GM23338 (cell line): ENCODE measurements around the gene NFAT5. TPM values are rescaled to one million over a fixed set of nuclear protein-coding genes. Genes with fewer than 3 reads are reported as not detected.

Source experiments
- ATAC-seq: fragments of 200-7000 bp; cut with Tn5 transposase; 3 replicates; pipeline ENCODE4 v1.9.1; 2020
- DNase-seq: peaks from one replicate; pipeline ENCODE4 v3.0.0-alpha.2; 2015; ENCODE audit warnings: low spot score
- H2AFZ ChIP-seq: fragments of 200-600 bp; sonication (generic); 2 replicates; pipeline ENCODE4 v1.8.0; 2016; ENCODE audit warnings: antibody characterized with exemption, mild to moderate bottlenecking, moderate library complexity
- H3F3A ChIP-seq: fragments of 200-600 bp; sonication (generic); replicated peaks from 2 replicates; pipeline ENCODE4 v1.8.0; 2017; ENCODE audit warnings: antibody characterized with exemption, mixed run types, low read depth
- H3K27ac ChIP-seq: fragments of 200-600 bp; sonication (generic); 2 replicates; pipeline ENCODE4 v1.6.1; 2016; ENCODE audit warnings: low read depth
- H3K27me3 ChIP-seq: fragments of 200-600 bp; sonication (generic); 2 replicates; pipeline ENCODE4 v1.8.0; 2016; ENCODE audit warnings: mild to moderate bottlenecking, mixed run types, moderate library complexity; ENCODE audit not compliant: insufficient read depth
- H3K36me3 ChIP-seq: fragments of 200-600 bp; sonication (generic); 2 replicates; pipeline ENCODE4 v1.8.0; 2016; ENCODE audit warnings: mild to moderate bottlenecking; ENCODE audit not compliant: insufficient read depth
- H3K4me1 ChIP-seq: fragments of 200-600 bp; sonication (generic); 2 replicates; pipeline ENCODE4 v1.8.0; 2016; ENCODE audit warnings: mild to moderate bottlenecking, moderate library complexity; ENCODE audit not compliant: insufficient read depth
- H3K4me2 ChIP-seq: fragments of 200-600 bp; sonication (generic); 2 replicates; pipeline ENCODE4 v1.7.1; 2017; ENCODE audit warnings: mixed run types
- H3K4me3 ChIP-seq: fragments of 200-600 bp; sonication (generic); 2 replicates; pipeline ENCODE4 v1.6.1; 2016; ENCODE audit warnings: mixed run types
- H3K79me2 ChIP-seq: fragments of 200-600 bp; sonication (generic); replicated peaks from 2 replicates; pipeline ENCODE4 v1.8.0; 2017; ENCODE audit warnings: mild to moderate bottlenecking; ENCODE audit not compliant: insufficient read depth
- H3K9me2 ChIP-seq: fragments of 200-600 bp; sonication (generic); 2 replicates; pipeline ENCODE4 v1.8.0; 2017; ENCODE audit not compliant: insufficient read depth
- H4K20me1 ChIP-seq: fragments of 200-600 bp; sonication (generic); replicated peaks from 2 replicates; pipeline ENCODE4 v1.8.0; 2017; ENCODE audit warnings: mild to moderate bottlenecking; ENCODE audit not compliant: insufficient read depth
- H3K27ac Mint-ChIP-seq: 2 replicates; pipeline ENCODE4 v1.8.0; 2020; ENCODE audit warnings: inconsistent platforms, mild to moderate bottlenecking, moderate library complexity, mixed read lengths
- H3K27me3 Mint-ChIP-seq: 3 replicates; pipeline ENCODE4 v1.8.0; 2022; ENCODE audit warnings: low read depth, mild to moderate bottlenecking, moderate library complexity, mixed read lengths, inconsistent platforms; ENCODE audit not compliant: insufficient read depth, poor library complexity
- H3K36me3 Mint-ChIP-seq: 3 replicates; pipeline ENCODE4 v1.8.0; 2021; ENCODE audit warnings: low read depth, mild to moderate bottlenecking, inconsistent platforms, moderate library complexity, mixed read lengths
- H3K4me1 Mint-ChIP-seq: 3 replicates; pipeline ENCODE4 v1.8.0; 2020; ENCODE audit warnings: mild to moderate bottlenecking, inconsistent platforms, mixed read lengths
- H3K4me3 Mint-ChIP-seq: 3 replicates; pipeline ENCODE4 v1.8.0; 2021; ENCODE audit warnings: moderate library complexity, mild to moderate bottlenecking, inconsistent platforms, mixed read lengths
- H3K9me3 Mint-ChIP-seq: 3 replicates; pipeline ENCODE4 v1.8.0; 2020; ENCODE audit warnings: moderate library complexity, mild to moderate bottlenecking, inconsistent platforms, mixed read lengths
- CREB1 ChIP-seq: fragments of 250-450 bp; sonication (Bioruptor Pico); IDR thresholded peaks from 2 replicates; pipeline ENCODE4 v1.5.0; 2020; ENCODE audit warnings: low read depth, mild to moderate bottlenecking, moderate library complexity
- EZH2 ChIP-seq: fragments of 200-600 bp; sonication (generic); IDR thresholded peaks from one replicate; pipeline ENCODE4 v1.8.0; 2017; ENCODE audit warnings: antibody characterized with exemption, mild to moderate bottlenecking, low read depth; ENCODE audit not compliant: unreplicated experiment
- EZH2phosphoT487 ChIP-seq: fragments of 200-600 bp; sonication (generic); IDR thresholded peaks from one replicate; pipeline ENCODE4 v1.8.1; 2018; ENCODE audit warnings: antibody characterized with exemption; ENCODE audit not compliant: unreplicated experiment
- JUNB ChIP-seq: IDR thresholded peaks from one replicate; pipeline ENCODE4 v1.6.1; 2016; ENCODE audit warnings: antibody characterized with exemption; ENCODE audit not compliant: unreplicated experiment
- NANOG ChIP-seq: IDR thresholded peaks from 2 replicates; pipeline ENCODE4 v1.6.1; 2016; ENCODE audit warnings: antibody characterized with exemption, borderline replicate concordance
- STAT1 ChIP-seq: IDR thresholded peaks from one replicate; pipeline ENCODE4 v1.6.1; 2016; ENCODE audit warnings: antibody characterized with exemption; ENCODE audit not compliant: unreplicated experiment
- ZNF114 ChIP-seq: fragments of 250-450 bp; sonication (Bioruptor Pico); IDR thresholded peaks from 2 replicates; pipeline ENCODE4 v1.5.0; 2020; ENCODE audit warnings: mild to moderate bottlenecking, moderate library complexity
- ZNF331 ChIP-seq: fragments of 250-450 bp; sonication (Bioruptor Pico); IDR thresholded peaks from 2 replicates; pipeline ENCODE4 v1.5.0; 2020; ENCODE audit warnings: low read depth, mild to moderate bottlenecking, moderate library complexity
- polyA plus RNA-seq: library from polyadenylated mRNA; unstranded; fragments of >200 nt; fragmentation: Nextera tagmentation; extraction: Ambion mirVana; gene quantifications from 2 replicates; pipeline ENCODE4 v1.2.1, GENCODE V29; 2016
- total RNA-seq: library from RNA; depleted of rRNA; stranded (reverse); fragments of >200 nt; shearing (Covaris generic); gene quantifications from 2 replicates; pipeline ENCODE4 v1.2.3, GENCODE V29; 2014
- TF ChIP-seq, protein P1 (sequence below): IDR thresholded peaks from 2 replicates; pipeline ENCODE4 v1.6.1; 2016; ENCODE audit warnings: antibody characterized with exemption
- TF ChIP-seq, protein P2 (sequence below): IDR thresholded peaks from one replicate; pipeline ENCODE4 v1.6.1; 2018; ENCODE audit warnings: antibody characterized with exemption; ENCODE audit not compliant: unreplicated experiment
- TF ChIP-seq, protein P3 (sequence below), 2 experiments: fragments of 200-600 bp in 1 of 2; sonication (generic) in 1 of 2; conservative IDR thresholded peaks; 2 replicates each; pipeline versions ENCODE4 v1.5.1 to v1.6.1; 2016 to 2017; ENCODE audit warnings: antibody characterized with exemption in 2 of 2, low read depth in 2 of 2, mild to moderate bottlenecking in 2 of 2, moderate library complexity in 1 of 2

The NFAT5 gene
- total and polyA plus RNA-seq, 2 experiments from 2014 or later = 10.6 to 27.0 TPM

DNA sequence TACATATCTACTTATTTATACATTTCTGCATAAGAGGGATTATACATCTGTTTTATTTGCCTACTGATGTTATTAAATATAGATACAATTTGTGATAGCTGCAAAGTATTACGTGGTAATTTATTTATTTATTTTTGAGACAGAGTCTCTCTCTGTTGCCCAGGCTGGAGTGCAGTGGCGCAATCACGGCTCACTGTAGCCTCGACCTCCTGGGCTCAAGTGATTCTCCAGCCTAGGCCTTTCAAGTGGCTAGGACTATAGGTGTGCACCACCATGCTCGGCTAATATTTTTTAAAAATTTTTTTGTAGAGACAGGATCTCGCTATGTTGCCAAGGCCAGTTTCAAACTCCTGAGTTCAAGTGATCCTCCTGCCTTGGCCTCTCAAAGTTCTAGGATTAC is 35.5 kb downstream of the NFAT5 start:
- H3K27ac ChIP-seq = no peak overlapping the region
- no peak overlapping the region for H3K4me3 ChIP-seq
- no peaks in the 10 kb centered on the region for H3K9me3 Mint-ChIP-seq
- no peaks in the 10 kb centered on the region for H3K36me3 ChIP-seq
- H3K36me3 Mint-ChIP-seq = no peaks in the 10 kb centered on the region
- H3K27me3 Mint-ChIP-seq = peaks cover 2% of the 10 kb centered on the region
- DNase-seq = no peak
- no peak overlapping the region for H2AFZ ChIP-seq
- H3K4me2 ChIP-seq = no peak overlapping the region
- peaks cover 58% of the 10 kb centered on the region for H3K79me2 ChIP-seq
- TF ChIP-seq JUNB (no peak), NANOG (no peak), EZH2phosphoT487 (no peak), ZNF114 (CRISPR knock-in tag) (no peak)
- TF ChIP-seq, protein P1, sequence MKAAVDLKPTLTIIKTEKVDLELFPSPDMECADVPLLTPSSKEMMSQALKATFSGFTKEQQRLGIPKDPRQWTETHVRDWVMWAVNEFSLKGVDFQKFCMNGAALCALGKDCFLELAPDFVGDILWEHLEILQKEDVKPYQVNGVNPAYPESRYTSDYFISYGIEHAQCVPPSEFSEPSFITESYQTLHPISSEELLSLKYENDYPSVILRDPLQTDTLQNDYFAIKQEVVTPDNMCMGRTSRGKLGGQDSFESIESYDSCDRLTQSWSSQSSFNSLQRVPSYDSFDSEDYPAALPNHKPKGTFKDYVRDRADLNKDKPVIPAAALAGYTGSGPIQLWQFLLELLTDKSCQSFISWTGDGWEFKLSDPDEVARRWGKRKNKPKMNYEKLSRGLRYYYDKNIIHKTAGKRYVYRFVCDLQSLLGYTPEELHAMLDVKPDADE = no peak
- TF ChIP-seq, protein P2, sequence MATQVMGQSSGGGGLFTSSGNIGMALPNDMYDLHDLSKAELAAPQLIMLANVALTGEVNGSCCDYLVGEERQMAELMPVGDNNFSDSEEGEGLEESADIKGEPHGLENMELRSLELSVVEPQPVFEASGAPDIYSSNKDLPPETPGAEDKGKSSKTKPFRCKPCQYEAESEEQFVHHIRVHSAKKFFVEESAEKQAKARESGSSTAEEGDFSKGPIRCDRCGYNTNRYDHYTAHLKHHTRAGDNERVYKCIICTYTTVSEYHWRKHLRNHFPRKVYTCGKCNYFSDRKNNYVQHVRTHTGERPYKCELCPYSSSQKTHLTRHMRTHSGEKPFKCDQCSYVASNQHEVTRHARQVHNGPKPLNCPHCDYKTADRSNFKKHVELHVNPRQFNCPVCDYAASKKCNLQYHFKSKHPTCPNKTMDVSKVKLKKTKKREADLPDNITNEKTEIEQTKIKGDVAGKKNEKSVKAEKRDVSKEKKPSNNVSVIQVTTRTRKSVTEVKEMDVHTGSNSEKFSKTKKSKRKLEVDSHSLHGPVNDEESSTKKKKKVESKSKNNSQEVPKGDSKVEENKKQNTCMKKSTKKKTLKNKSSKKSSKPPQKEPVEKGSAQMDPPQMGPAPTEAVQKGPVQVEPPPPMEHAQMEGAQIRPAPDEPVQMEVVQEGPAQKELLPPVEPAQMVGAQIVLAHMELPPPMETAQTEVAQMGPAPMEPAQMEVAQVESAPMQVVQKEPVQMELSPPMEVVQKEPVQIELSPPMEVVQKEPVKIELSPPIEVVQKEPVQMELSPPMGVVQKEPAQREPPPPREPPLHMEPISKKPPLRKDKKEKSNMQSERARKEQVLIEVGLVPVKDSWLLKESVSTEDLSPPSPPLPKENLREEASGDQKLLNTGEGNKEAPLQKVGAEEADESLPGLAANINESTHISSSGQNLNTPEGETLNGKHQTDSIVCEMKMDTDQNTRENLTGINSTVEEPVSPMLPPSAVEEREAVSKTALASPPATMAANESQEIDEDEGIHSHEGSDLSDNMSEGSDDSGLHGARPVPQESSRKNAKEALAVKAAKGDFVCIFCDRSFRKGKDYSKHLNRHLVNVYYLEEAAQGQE = no peak
- TF ChIP-seq, protein P3, sequence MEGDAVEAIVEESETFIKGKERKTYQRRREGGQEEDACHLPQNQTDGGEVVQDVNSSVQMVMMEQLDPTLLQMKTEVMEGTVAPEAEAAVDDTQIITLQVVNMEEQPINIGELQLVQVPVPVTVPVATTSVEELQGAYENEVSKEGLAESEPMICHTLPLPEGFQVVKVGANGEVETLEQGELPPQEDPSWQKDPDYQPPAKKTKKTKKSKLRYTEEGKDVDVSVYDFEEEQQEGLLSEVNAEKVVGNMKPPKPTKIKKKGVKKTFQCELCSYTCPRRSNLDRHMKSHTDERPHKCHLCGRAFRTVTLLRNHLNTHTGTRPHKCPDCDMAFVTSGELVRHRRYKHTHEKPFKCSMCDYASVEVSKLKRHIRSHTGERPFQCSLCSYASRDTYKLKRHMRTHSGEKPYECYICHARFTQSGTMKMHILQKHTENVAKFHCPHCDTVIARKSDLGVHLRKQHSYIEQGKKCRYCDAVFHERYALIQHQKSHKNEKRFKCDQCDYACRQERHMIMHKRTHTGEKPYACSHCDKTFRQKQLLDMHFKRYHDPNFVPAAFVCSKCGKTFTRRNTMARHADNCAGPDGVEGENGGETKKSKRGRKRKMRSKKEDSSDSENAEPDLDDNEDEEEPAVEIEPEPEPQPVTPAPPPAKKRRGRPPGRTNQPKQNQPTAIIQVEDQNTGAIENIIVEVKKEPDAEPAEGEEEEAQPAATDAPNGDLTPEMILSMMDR (conservative IDR thresholded peaks at IDR 0.05; ENCODE audit: low read depth in 2 of 2) = no peak
- H3K4me1 Mint-ChIP-seq = no peaks in the 10 kb centered on the region
- H4K20me1 ChIP-seq = peaks cover 12% of the 10 kb centered on the region; the same call in 1 of the 2 replicates
- no peaks in the 10 kb centered on the region for H3F3A ChIP-seq
- no peaks in the 10 kb centered on the region for H3K27me3 ChIP-seq
- H3K27ac Mint-ChIP-seq = no peak overlapping the region
- H3K4me1 ChIP-seq = no peaks in the 10 kb centered on the region
- no peaks in the 10 kb centered on the region for H3K9me2 ChIP-seq
- no peak overlapping the region for H3K4me3 Mint-ChIP-seq
- ATAC-seq = no peak

DNA sequence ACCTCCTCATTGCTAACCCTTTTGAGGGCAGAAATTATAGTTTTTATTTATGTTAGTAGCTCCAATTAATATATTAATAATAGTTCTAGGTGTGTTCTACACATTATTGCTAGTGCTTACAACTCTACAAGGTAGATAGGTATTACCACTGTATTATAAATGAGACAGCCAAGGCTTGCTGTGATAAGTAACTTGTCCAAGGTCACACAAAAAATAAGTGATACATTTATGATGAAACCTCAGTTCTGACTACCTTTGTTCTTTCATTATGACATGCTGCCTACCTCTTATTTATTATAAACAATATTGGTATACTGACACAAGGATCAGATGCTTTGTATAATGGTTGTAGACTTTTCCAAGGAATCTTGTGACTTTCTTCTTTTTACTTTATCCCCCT is 41.2 kb downstream of the NFAT5 start:
- Mint-ChIP-seq H3K36me3 (no peaks in the 10 kb centered on the region), H3K27me3 (peaks cover 4% of the 10 kb centered on the region), H3K9me3 (no peaks in the 10 kb centered on the region), H3K4me3 (no peak overlapping the region), H3K4me1 (peaks cover 11% of the 10 kb centered on the region; the same call in 2 of the 3 replicates), H3K27ac (no peak overlapping the region)
- no peaks in the 10 kb centered on the region for H3K9me2 ChIP-seq
- no peak overlapping the region for H3K4me3 ChIP-seq
- H2AFZ ChIP-seq = no peak overlapping the region
- H3K36me3 ChIP-seq = no peaks in the 10 kb centered on the region
- DNase-seq = no peak
- ATAC-seq = no peak
- H3K4me1 ChIP-seq = peaks cover 8% of the 10 kb centered on the region; the same call in 1 of the 2 replicates
- no peaks in the 10 kb centered on the region for H3F3A ChIP-seq
- H3K4me2 ChIP-seq = no peak overlapping the region
- H3K27me3 ChIP-seq = no peaks in the 10 kb centered on the region
- no peak overlapping the region; the same call in 1 of the 2 replicates for H3K27ac ChIP-seq
- peaks cover 1% of the 10 kb centered on the region; the same call in 1 of the 2 replicates for H4K20me1 ChIP-seq
- peaks cover 42% of the 10 kb centered on the region for H3K79me2 ChIP-seq
- no peak for TF ChIP-seq CREB1
- TF ChIP-seq EZH2 = no peak
- TF ChIP-seq, protein P3 (conservative IDR thresholded peaks at IDR 0.05; ENCODE audit: low read depth in 2 of 2) = no peak
- no peak for TF ChIP-seq STAT1
- no peak for TF ChIP-seq ZNF331 (CRISPR knock-in tag)
- TF ChIP-seq ZNF114 (CRISPR knock-in tag) = no peak
